ENCODE data around the gene DENND5A.

GRCh38 chr11:9160166-9160565 is 105.0 kb downstream of the DENND5A start:
- TF ChIP-seq, protein P1, sequence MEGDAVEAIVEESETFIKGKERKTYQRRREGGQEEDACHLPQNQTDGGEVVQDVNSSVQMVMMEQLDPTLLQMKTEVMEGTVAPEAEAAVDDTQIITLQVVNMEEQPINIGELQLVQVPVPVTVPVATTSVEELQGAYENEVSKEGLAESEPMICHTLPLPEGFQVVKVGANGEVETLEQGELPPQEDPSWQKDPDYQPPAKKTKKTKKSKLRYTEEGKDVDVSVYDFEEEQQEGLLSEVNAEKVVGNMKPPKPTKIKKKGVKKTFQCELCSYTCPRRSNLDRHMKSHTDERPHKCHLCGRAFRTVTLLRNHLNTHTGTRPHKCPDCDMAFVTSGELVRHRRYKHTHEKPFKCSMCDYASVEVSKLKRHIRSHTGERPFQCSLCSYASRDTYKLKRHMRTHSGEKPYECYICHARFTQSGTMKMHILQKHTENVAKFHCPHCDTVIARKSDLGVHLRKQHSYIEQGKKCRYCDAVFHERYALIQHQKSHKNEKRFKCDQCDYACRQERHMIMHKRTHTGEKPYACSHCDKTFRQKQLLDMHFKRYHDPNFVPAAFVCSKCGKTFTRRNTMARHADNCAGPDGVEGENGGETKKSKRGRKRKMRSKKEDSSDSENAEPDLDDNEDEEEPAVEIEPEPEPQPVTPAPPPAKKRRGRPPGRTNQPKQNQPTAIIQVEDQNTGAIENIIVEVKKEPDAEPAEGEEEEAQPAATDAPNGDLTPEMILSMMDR (conservative IDR thresholded peaks at IDR 0.05; ENCODE audit: low read depth, low read length) = no peak
- TF ChIP-seq EZH2 (IDR thresholded peaks at IDR 0.05; ENCODE audit: low read length, unreplicated experiment) = no peak

All from PC-3 (cell line).